GM12878 (cell line): ENCODE measurements around the gene GOLGA6L7. TPM values are rescaled to one million over a fixed set of nuclear protein-coding genes. Genes with fewer than 3 reads are reported as not detected.
"Not testable (repeated sequence)": the region's sequence is repeated elsewhere in the genome, so short reads cannot be mapped to it uniquely, and the experiment has no call there.

Experiments used
- ATAC-seq: fragments of 200-7000 bp; cut with Tn5 transposase; 3 replicates; pipeline ENCODE4 v1.9.1; 2020; ENCODE audit warnings: mild to moderate bottlenecking, moderate library complexity
- BruUV-seq: library from RNA; stranded (reverse); fragments of 400-500 nt; replicated peaks from 2 replicates; lab custom pipeline; 2021; lab: Mats Ljungman, UMichigan
- CTCF ChIA-PET: fragments of 300-600 bp; sonication (Branson Sonifier 250); formaldehyde crosslinking; extraction: SDS; loops from one replicate; lab custom pipeline; 2021; ENCODE audit warnings: inconsistent platforms; lab: Yijun Ruan, JAX
- POLR2A ChIA-PET: fragments of 350-600 bp; formaldehyde crosslinking; extraction: SDS; loops from one replicate; lab custom pipeline; 2021; ENCODE audit warnings: inconsistent platforms; lab: Charles Lee
- RAD21 ChIA-PET: fragments of 300-600 bp; sonication (Branson Sonifier 250); formaldehyde crosslinking; loops from one replicate; lab custom pipeline; 2023; ENCODE audit warnings: antibody characterized with exemption; ENCODE audit not compliant: unreplicated experiment; lab: Charles Lee
- SMC1A ChIA-PET: fragments of 300-600 bp; sonication (Branson Sonifier 250); formaldehyde crosslinking; loops from one replicate; lab custom pipeline; 2023; ENCODE audit not compliant: unreplicated experiment, uncharacterized antibody; lab: Charles Lee
- DNase-seq: peaks from one replicate; pipeline ENCODE4 v3.0.0-alpha.2; 2011; ENCODE audit warnings: low read depth, low spot score
- FAIRE-seq: peaks from 3 replicates; lab custom pipeline; 2011; peaks lifted over from hg19 to GRCh38; lab: Jason Lieb, UNC
- H2AFZ ChIP-seq: 2 replicates; pipeline ENCODE4 v1.6.0; 2011; ENCODE audit warnings: low read depth, low read length, control low read depth; ENCODE audit not compliant: control insufficient read depth
- H3K27ac ChIP-seq: 2 replicates; pipeline ENCODE4 v1.5.1; 2011; ENCODE audit warnings: control low read depth; ENCODE audit not compliant: control insufficient read depth, insufficient read depth
- H3K27me3 ChIP-seq, 2 experiments: replicated peaks in 1 of 2; 2 replicates each; pipeline versions ENCODE4 v1.6.0 to v1.6.1; 2011; ENCODE audit warnings: low read length in 1 of 2; ENCODE audit not compliant: control insufficient read depth in 2 of 2, insufficient read depth in 2 of 2
- H3K36me3 ChIP-seq, 2 experiments: 2 replicates each; pipeline ENCODE4 v1.5.1; 2011; ENCODE audit warnings: low read length in 1 of 2; ENCODE audit not compliant: control insufficient read depth in 2 of 2, insufficient read depth in 2 of 2
- H3K4me1 ChIP-seq: 2 replicates; pipeline ENCODE4 v1.6.1; 2011; ENCODE audit warnings: mild to moderate bottlenecking, low read length, moderate library complexity, mixed read lengths; ENCODE audit not compliant: control insufficient read depth, insufficient read depth
- H3K4me2 ChIP-seq: 2 replicates; pipeline ENCODE4 v1.6.0; 2011; ENCODE audit warnings: control low read depth; ENCODE audit not compliant: control insufficient read depth, insufficient read depth
- H3K4me3 ChIP-seq: fragments of 200-600 bp; sonication (generic); 2 replicates; pipeline ENCODE4 v1.5.1; 2016
- H3K79me2 ChIP-seq: 2 replicates; pipeline ENCODE4 v1.6.0; 2011; ENCODE audit warnings: low read length; ENCODE audit not compliant: control insufficient read depth, insufficient read depth
- H3K9ac ChIP-seq: 2 replicates; pipeline ENCODE4 v1.8.0; 2011; ENCODE audit warnings: low read length, control low read depth, mixed read lengths; ENCODE audit not compliant: control insufficient read depth, insufficient read depth
- H3K9me3 ChIP-seq: replicated peaks from 3 replicates; pipeline ENCODE4 v1.5.1; 2011; ENCODE audit warnings: mild to moderate bottlenecking, low read length; ENCODE audit not compliant: control insufficient read depth, insufficient read depth
- H4K20me1 ChIP-seq: 2 replicates; pipeline ENCODE4 v1.6.0; 2011; ENCODE audit not compliant: control insufficient read depth, insufficient read depth
- WGBS: methylation state at CpG from one replicate; pipeline ENCODE4 v1.1.6; 2016; ENCODE audit warnings: low lambda C conversion rate; ENCODE audit not compliant: insufficient replicate concordance, insufficient coverage; ENCODE audit errors: missing lambda C conversion rate; 5-methylcytosine and 5-hydroxymethylcytosine counted together
- in situ Hi-C: fragments of 300-500 bp; cut with MboI; formaldehyde crosslinking; loops from 9 replicates; pipeline ENCODE4 v1.14.3; 2018; ENCODE audit warnings: mixed read lengths
- intact Hi-C: fragments of 100-400 bp; cut with micrococcal nuclease; formaldehyde crosslinking; loops from one replicate; pipeline ENCODE4 v1.14.2; 2022; ENCODE audit not compliant: unreplicated experiment
- polyA plus RNA-seq, 11 experiments: library from polyadenylated mRNA; depleted of rRNA in 4 of 11; unstranded in 6 of 11; stranded (reverse) in 5 of 11; fragments of >200 nt; fragmentation: Nextera tagmentation in 4 of 11; fragmentation: Illumina TruSeq in 1 of 11; extraction: Ambion mirVana in 4 of 11; extraction: Trizol in 1 of 11; gene quantifications; 1 replicate in 1 of 11; 2 replicates in 10 of 11; pipeline versions ENCODE4 v1.2.1 to v1.2.3, GENCODE V29; 2011 to 2016; ENCODE audit warnings: inconsistent platforms in 2 of 11, missing spikeins in 2 of 11, low read depth in 1 of 11
- total RNA-seq, 4 experiments: library from RNA; depleted of rRNA in 3 of 4; stranded (reverse); fragments of >200 nt in 3 of 4; fragmentation: Illumina TruSeq in 1 of 4; extraction: Trizol in 1 of 4; gene quantifications; 2 replicates each; pipeline versions ENCODE4 v1.2.1 to v1.2.3, GENCODE V29; 2013 to 2021

GOLGA6L7 gene
- total and polyA plus RNA-seq, 10 of the 15 experiments (the other 5 are each of a cell fraction or from before 2014, with no cell fraction given): not detected

GRCh38 chr15:28842210-28842609, 6.2 kb downstream of the GOLGA6L7 start:
- SMC1A ChIA-PET, CTCF ChIA-PET: not testable (repeated sequence)

GRCh38 chr15:28840285-28840684, 8.2 kb downstream of the GOLGA6L7 start:
- CTCF ChIA-PET, ATAC-seq, H3K4me3 ChIP-seq, H3K9me3 ChIP-seq, RAD21 ChIA-PET, H3K36me3 ChIP-seq, FAIRE-seq, in situ Hi-C loops, H3K9ac ChIP-seq, H3K27me3 ChIP-seq, intact Hi-C loops, H3K79me2 ChIP-seq, H2AFZ ChIP-seq, H3K4me2 ChIP-seq, H3K27ac ChIP-seq, H4K20me1 ChIP-seq, H3K4me1 ChIP-seq, DNase-seq, BruUV-seq, SMC1A ChIA-PET, POLR2A ChIA-PET: not testable (repeated sequence)
- WGBS: 68% methylated on average over 6 of the region's 9 CpGs

More at GRCh38 chr15:28842210-28842609, 6.2 kb downstream of the GOLGA6L7 start:
- H3K9ac ChIP-seq, H4K20me1 ChIP-seq, POLR2A ChIA-PET, H3K4me1 ChIP-seq, in situ Hi-C loops, intact Hi-C loops, H3K27me3 ChIP-seq, H3K27ac ChIP-seq, FAIRE-seq, ATAC-seq, RAD21 ChIA-PET, H2AFZ ChIP-seq, H3K4me3 ChIP-seq, H3K9me3 ChIP-seq, H3K4me2 ChIP-seq, DNase-seq, H3K36me3 ChIP-seq, BruUV-seq, H3K79me2 ChIP-seq: not testable (repeated sequence)
- WGBS: 55% methylated on average over 10 of the region's 11 CpGs

GRCh38 chr15:28834957-28835585, 13.4 kb downstream of the GOLGA6L7 start:
- ATAC-seq, H3K36me3 ChIP-seq, H4K20me1 ChIP-seq, H3K4me2 ChIP-seq, H3K79me2 ChIP-seq, DNase-seq, CTCF ChIA-PET, H3K27ac ChIP-seq, H3K4me3 ChIP-seq, H2AFZ ChIP-seq, H3K27me3 ChIP-seq, H3K9me3 ChIP-seq, BruUV-seq, RAD21 ChIA-PET, POLR2A ChIA-PET, H3K9ac ChIP-seq, SMC1A ChIA-PET, in situ Hi-C loops, H3K4me1 ChIP-seq, intact Hi-C loops, FAIRE-seq: not testable (repeated sequence)
- 53% methylated on average over 8 of the region's 10 CpGs for WGBS

GRCh38 chr15:28831897-28832587, 16.4 kb downstream of the GOLGA6L7 start:
- RAD21 ChIA-PET, H3K36me3 ChIP-seq, FAIRE-seq, H3K9ac ChIP-seq, in situ Hi-C loops, H3K4me3 ChIP-seq, H3K9me3 ChIP-seq, CTCF ChIA-PET, H4K20me1 ChIP-seq, H3K27me3 ChIP-seq, H3K4me2 ChIP-seq, H3K27ac ChIP-seq, POLR2A ChIA-PET, H3K4me1 ChIP-seq, SMC1A ChIA-PET, H2AFZ ChIP-seq, BruUV-seq, intact Hi-C loops, H3K79me2 ChIP-seq, DNase-seq: not testable (repeated sequence)
- 26% methylated on average over 31 of the region's 56 CpGs for WGBS
- ATAC-seq: peak; percentile 38; the same call in 2 of the 3 replicates
